Left lung (tissue), 10 donors: ENCODE data around the gene NPAS2. TPM values are rescaled to one million over a fixed set of nuclear protein-coding genes. Genes with fewer than 3 reads are reported as not detected.

Source experiments
- ATAC-seq: fragments of 200-7000 bp; cut with Tn5 transposase; one replicate; pipeline ENCODE4 v1.9.1; 2020; ENCODE audit warnings: moderate library complexity
- DNase-seq, 4 donors: peaks; one replicate each; pipeline ENCODE4 v3.0.0-alpha.2; 2013 to 2020
- H3K27ac ChIP-seq, 2 donors: fragments of 200-600 bp; sonication (generic) in 1 of 2; one replicate each; pipeline versions ENCODE4 v1.5.0 to v1.8.0; 2020 to 2021
- H3K27me3 ChIP-seq, 2 donors: fragments of 200-600 bp; sonication (generic) in 1 of 2; one replicate each; pipeline versions ENCODE4 v1.5.0 to v1.8.0; 2020 to 2021
- H3K36me3 ChIP-seq, 2 donors: fragments of 200-600 bp; sonication (generic) in 1 of 2; one replicate each; pipeline versions ENCODE4 v1.5.0 to v1.8.0; 2020 to 2021
- H3K4me1 ChIP-seq, 2 donors: fragments of 200-600 bp; one replicate each; pipeline ENCODE4 v1.8.0; 2021
- H3K4me3 ChIP-seq, 2 donors: fragments of 200-600 bp; sonication (generic) in 1 of 2; one replicate each; pipeline versions ENCODE4 v1.5.0 to v1.8.0; 2020 to 2021; ENCODE audit warnings: mild to moderate bottlenecking in 1 of 2
- H3K9me3 ChIP-seq, 2 donors: fragments of 200-600 bp; sonication (generic) in 1 of 2; one replicate each; pipeline versions ENCODE4 v1.5.0 to v1.8.0; 2020 to 2021
- intact Hi-C, 2 donors: fragments of 100-400 bp; cut with DNase I; formaldehyde crosslinking; loops; one replicate each; pipeline versions ENCODE4 v1.11.2 to v1.14.2; 2022
- polyA plus RNA-seq, 6 donors: library from polyadenylated mRNA; unstranded; fragments of 120-200 nt; gene quantifications; one replicate each; pipeline ENCODE4 v1.2.1, GENCODE V29; 2013; ENCODE audit not compliant: insufficient read length in 6 of 6
- total RNA-seq, 2 donors: library from RNA; stranded (reverse); fragmentation: NEBNext Ultra II Directional; extraction: Animal tissue kit (Norgen Biotek cat#: 25700); gene quantifications; one replicate each; pipeline ENCODE4 v1.2.1, GENCODE V29; 2021
- TF ChIP-seq, protein P1 (sequence below), 2 donors: fragments of 200-600 bp; sonication (generic) in 1 of 2; IDR thresholded peaks; one replicate each; pipeline versions ENCODE4 v1.5.0 to v1.8.0; 2021; ENCODE audit warnings: antibody characterized with exemption in 2 of 2
- donor health status: DM: no; HTN: yes; CAD: no.
- donor health status: DM: no; HTN: no; CAD: no.

NPAS2 gene
- total and polyA plus RNA-seq, 8 donors: 18.8 to 40.2 (median 35.0) TPM

DNA sequence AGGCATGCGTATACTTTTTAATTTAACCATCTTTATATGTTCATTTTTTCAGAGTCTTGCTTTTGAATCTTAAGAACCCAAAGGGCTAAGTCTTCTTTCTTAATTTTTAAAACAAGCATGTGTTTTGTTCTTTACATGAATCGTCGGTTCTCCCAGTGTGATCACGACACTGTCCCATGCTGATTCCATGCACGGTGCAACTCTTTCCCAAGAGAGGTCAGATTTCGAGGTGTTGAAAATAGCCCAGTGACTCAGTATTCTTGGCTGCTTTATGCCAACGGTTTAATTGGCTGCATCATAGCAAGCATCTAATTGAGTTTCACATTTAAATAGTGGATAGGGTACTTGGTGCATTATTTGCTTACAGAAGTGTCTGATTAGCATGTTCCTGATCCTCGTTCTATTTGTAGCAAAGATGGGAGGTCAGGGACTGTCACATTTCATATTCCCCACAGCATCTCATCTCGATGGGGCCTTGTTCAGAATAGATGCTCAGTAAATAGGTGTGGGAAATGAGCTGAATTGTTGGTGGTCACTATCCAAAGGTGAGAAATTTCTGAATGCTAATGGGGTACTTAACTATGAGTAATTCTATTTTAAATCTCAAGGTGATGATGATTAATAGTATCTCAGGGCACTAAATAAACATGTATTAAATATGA, 2.8 kb downstream of the NPAS2 start:
- H3K27ac ChIP-seq: no peak overlapping the region
- peaks cover 4 to 11% of the 10 kb centered on the region in 2 donors for H3K4me1 ChIP-seq
- H3K9me3 ChIP-seq: no peaks in the 10 kb centered on the region
- DNase-seq (no peak), ATAC-seq (no peak)
- intact Hi-C loops: no loop called here
- H3K27me3 ChIP-seq: peaks cover 0 to 64% of the 10 kb centered on the region in 2 donors
- H3K4me3 ChIP-seq: no peak overlapping the region
- H3K36me3 ChIP-seq: no peaks in the 10 kb centered on the region
- TF ChIP-seq, protein P1, sequence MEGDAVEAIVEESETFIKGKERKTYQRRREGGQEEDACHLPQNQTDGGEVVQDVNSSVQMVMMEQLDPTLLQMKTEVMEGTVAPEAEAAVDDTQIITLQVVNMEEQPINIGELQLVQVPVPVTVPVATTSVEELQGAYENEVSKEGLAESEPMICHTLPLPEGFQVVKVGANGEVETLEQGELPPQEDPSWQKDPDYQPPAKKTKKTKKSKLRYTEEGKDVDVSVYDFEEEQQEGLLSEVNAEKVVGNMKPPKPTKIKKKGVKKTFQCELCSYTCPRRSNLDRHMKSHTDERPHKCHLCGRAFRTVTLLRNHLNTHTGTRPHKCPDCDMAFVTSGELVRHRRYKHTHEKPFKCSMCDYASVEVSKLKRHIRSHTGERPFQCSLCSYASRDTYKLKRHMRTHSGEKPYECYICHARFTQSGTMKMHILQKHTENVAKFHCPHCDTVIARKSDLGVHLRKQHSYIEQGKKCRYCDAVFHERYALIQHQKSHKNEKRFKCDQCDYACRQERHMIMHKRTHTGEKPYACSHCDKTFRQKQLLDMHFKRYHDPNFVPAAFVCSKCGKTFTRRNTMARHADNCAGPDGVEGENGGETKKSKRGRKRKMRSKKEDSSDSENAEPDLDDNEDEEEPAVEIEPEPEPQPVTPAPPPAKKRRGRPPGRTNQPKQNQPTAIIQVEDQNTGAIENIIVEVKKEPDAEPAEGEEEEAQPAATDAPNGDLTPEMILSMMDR (IDR thresholded peaks at IDR 0.05): no peak

DNA sequence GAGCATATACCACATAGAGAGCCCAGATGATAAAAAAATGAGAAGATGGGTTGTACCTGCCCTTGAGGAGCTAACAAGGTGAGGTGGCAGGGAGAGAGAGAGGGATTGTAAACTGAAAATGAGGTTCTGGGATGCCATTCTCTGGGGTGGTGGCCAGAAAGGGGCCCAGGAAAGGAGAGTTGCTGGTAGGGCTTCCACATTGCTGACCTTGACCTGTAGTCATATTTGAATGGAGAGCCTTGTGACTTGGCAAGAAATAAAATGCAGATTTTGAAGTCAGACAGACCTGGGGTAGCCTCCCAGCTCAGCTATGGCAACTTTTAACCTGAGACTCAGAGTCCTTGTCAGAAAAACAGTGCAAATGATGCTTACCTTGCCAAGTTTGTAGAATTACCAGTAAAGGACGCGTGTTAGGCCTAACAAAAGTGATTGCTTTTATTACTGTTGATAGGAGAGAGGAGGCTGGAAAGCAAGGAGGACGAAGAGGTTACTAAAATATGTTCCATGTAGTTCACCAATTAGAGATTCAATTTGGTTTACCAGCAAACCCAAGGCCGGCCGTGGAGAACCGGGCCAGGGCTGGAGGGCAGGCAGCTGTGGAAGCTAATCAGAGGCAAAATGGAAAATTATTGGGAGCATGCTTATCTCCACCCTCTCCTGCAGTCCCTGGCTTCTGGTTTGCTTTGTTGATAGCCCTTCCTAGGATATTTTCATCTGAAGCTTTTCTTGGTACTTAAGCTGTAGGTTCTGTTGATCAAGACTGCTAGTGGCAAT, 3.9 kb downstream of the NPAS2 start:
- H3K4me3 ChIP-seq: no peak overlapping the region
- DNase-seq (no peak), ATAC-seq (no peak)
- H3K27ac ChIP-seq: no peak overlapping the region
- H3K36me3 ChIP-seq: no peaks in the 10 kb centered on the region
- peaks cover 4 to 11% of the 10 kb centered on the region in 2 donors for H3K4me1 ChIP-seq
- TF ChIP-seq, protein P1 (IDR thresholded peaks at IDR 0.05): no peak
- intact Hi-C loops: no loop called here
- peaks cover 0 to 52% of the 10 kb centered on the region in 2 donors for H3K27me3 ChIP-seq
- H3K9me3 ChIP-seq: no peaks in the 10 kb centered on the region

DNA sequence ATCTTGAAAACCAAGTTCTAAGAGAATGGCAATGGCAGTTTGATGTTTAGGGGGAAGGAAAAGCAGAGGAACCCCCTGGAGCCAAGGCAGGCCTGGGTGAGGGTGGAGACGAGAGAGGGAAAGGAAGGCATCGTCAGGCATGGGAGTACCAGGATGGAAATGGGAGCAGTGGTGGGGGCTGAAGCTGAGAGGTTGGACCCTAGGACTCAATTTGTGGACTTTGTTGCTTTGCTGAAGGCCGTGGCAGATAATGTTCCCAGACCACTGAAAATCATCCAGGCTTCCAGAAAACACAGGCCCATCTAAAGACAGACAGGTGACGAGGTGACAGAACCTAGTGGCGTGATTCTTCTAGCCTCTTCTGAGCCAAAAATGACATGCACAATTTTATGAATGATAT, 4.9 kb downstream of the NPAS2 start:
- Histone ChIP-seq H3K4me3 (no peak overlapping the region), H3K36me3 (no peaks in the 10 kb centered on the region), H3K27me3 (peaks cover 0 to 42% of the 10 kb centered on the region in 2 donors), H3K27ac (no peak overlapping the region), H3K9me3 (no peaks in the 10 kb centered on the region), H3K4me1 (peaks cover 4% of the 10 kb centered on the region in 2 donors)
- DNase-seq (no peak), ATAC-seq (no peak)
- intact Hi-C loops: no loop called here
- TF ChIP-seq, protein P1 (IDR thresholded peaks at IDR 0.05): no peak

DNA sequence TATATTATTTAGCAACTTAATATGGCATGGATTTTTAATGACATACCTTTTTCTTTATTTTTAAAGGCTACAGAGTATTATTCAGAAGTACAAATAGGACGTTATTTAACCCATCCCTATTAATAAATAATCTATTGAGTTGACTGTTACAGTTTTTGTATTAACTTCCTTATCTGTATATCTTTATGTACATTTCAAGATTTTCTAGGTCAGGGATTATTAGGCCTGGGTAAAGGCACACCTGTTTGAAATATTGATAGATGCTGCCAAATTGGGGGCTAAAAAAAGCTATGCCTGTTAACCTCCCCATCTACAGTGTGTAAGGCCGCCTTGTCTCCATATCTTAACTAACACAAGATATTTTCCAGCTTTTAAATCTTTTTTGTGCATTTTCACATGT, 6.6 kb downstream of the NPAS2 start:
- TF ChIP-seq, protein P1 (IDR thresholded peaks at IDR 0.05): no peak
- Histone ChIP-seq H3K9me3 (no peaks in the 10 kb centered on the region), H3K4me1 (peaks cover 0 to under 1% of the 10 kb centered on the region in 2 donors), H3K27me3 (peaks cover 0 to 27% of the 10 kb centered on the region in 2 donors), H3K4me3 (no peak overlapping the region), H3K36me3 (no peaks in the 10 kb centered on the region), H3K27ac (no peak overlapping the region)
- intact Hi-C loops: no loop called here
- ATAC-seq: no peak
- no peak for DNase-seq

DNA sequence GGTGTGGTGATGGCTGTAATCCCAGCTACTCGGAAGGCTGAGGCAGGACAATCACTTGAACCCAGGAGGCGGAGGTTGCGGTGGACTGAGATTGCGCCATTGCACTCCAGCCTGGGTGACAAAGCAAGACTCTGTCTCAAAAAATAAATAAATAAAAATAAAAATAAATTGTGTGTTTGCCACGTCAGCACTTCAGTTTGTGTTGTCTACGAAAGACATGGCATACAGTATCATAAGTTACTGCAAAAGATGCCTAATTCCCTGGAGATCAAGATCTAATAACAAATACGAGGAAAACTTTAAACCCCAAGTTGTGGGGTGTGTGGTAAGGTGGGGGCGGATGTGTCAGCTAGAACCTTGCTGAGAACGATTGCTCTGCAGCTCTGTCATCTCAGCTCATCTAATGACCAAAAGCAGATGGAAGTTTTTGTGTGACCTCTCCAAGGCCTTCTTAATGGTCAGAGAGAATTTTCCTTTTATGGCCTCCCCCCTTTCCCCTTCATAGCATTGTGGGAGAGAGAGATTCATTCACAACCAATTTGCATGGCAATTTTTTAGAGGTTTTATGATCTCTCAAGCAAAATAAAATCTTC, 11.3 kb downstream of the NPAS2 start:
- no peak for ATAC-seq
- no peak overlapping the region for H3K27ac ChIP-seq
- H3K9me3 ChIP-seq: no peaks in the 10 kb centered on the region
- intact Hi-C loops: no loop called here
- TF ChIP-seq, protein P1 (IDR thresholded peaks at IDR 0.05): no peak
- no peaks in the 10 kb centered on the region for H3K36me3 ChIP-seq
- H3K4me3 ChIP-seq: no peak overlapping the region
- H3K27me3 ChIP-seq: no peaks in the 10 kb centered on the region
- DNase-seq: no peak
- peaks cover 11 to 14% of the 10 kb centered on the region in 2 donors for H3K4me1 ChIP-seq
